ENCODE results near the gene BSND.

GRCh38 chr1:54996869-54997710 is 1.6 kb upstream of the BSND start:
- TF ChIP-seq EP300 (IDR thresholded peaks at IDR 0.05) (no peak), CTCF (IDR thresholded peaks at IDR 0.05) (no peak)
